HS-27A (cell line): ENCODE measurements around the gene PARD3.

Experiments used
- DNase-seq: peaks from one replicate; pipeline ENCODE4 v3.0.0-alpha.2; 2012; ENCODE audit warnings: low read depth, missing footprints

Gene PARD3

DNA sequence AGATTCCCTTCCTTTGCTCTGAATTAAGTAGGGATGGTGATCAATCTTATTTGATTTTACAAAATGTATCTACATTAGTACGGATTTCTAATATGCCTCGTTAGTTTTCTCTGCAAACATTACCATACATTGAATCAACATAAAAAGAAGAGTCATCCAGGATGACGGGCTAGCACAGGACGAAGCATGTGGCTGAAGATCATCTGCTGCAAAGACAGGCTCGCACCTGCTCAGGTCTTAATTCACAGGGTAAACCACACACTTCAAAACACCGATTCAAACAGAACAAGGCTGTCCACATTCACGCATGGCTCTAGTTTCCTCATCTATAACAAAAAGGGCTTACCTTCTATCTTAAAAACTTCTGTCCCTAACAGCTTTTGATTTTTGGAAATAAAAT lies 323.0 kb downstream of the PARD3 start:
- no peak for DNase-seq

- no peak for DNase-seq
Observed at GRCh38 chr10:34491678-34492077, 323.4 kb downstream of the PARD3 start.

DNA sequence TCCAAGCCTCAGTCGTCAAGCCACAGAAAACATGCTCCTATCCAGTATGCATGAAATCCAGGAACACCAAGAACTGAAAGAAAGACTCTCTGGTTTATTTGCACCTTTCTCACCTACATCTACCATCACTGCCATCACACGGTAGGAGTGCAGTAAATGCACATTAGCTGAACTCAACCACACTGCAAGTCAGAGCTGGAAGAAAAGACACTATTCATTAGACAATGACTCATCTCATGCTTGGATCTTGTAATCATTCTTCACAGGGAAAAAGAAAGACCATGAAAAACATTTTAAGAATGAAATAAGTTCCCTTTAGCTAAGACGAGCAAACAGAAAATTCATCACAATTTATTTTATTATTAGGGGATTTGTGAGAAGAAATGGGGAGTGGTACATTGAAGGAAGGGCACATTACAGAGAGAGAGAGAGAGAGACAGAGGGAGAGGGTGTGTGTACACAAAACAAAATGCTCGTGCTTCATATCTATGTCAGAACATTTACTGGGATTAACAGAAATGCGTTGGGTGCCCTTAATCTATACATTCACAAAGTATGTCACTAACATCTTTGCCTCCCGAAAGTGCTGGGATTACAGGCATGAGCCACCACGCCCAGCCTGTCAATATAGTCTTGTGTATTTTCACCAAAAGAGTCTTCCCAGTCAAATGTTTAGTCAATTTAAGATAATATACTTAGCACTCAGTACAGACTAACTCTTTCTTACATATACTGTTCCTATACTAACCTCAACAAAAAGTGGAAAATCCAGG lies 324.9 kb downstream of the PARD3 start:
- no peak for DNase-seq

DNA sequence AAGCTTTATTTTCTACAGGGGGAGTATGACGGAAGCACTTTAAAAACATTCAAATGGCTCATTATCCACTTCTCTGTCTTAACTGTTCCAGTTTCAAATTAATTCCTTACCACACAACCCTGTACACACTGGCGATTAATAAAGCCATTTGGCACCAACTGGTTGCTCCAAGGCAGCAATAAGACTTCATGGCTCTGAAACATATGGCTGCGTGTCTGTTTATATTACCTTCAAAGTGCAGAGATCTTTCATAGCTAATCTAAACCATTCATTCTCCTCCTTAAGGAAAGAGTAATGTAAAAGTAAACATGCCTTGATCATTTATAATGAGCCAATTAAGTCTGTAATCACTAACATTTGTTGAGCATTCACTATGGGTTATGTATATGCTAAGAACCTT lies 325.7 kb downstream of the PARD3 start:
- no peak for DNase-seq

DNA sequence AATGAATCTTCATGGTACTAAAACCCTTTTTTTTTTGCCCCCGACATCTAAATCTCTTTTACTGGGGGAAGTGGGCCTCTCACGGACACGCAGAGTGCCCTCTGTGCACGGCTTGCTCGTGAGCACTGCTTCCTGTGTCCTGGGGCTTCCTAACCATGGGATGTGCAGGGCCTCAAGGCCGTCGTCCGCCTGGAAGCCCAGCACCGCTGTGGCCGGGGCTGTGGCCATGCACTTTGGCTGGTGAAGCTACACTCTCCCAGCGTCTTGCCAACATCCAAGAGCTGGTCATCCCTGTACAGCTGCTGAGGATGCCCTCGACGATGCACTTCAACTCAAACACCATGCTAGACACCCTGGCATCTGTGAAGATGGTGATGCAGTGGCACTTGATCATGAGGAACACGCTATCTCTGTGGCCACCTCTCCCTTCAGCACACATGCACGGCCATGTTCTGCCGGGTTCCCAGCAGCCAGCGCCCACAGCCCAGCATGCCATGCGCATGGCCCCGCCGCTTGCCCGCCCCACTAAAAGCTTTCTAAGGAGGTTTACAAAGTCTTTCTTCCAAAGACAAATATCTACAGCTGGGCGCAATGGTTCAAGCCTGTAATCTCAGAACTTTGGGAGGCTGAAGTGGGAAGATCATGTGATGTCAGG lies 326.5 kb downstream of the PARD3 start:
- DNase-seq = no peak

- DNase-seq = no peak
Observed at GRCh38 chr10:34486008-34486407, 329.1 kb downstream of the PARD3 start.

DNA sequence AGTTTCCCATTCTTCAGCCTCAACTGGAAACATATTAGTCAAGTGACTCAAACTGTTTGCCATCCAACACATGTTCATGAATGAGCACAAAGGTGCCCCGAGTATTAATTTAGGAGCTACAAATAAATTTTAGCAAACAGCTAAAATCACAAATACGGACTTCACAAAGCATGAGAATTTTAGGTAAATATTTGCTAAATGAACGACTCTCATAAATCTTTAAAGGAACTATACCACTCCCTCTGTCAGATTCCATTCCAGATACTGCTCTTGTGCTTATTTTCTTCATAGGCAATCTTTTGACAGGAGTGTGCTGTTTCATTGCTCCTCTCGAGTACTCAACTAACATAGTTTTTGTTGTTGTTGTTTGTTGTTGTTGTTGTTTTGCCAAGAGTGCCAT lies 330.9 kb downstream of the PARD3 start:
- DNase-seq = no peak

- no peak for DNase-seq
Observed at GRCh38 chr10:34480345-34480744, 334.8 kb downstream of the PARD3 start.

DNA sequence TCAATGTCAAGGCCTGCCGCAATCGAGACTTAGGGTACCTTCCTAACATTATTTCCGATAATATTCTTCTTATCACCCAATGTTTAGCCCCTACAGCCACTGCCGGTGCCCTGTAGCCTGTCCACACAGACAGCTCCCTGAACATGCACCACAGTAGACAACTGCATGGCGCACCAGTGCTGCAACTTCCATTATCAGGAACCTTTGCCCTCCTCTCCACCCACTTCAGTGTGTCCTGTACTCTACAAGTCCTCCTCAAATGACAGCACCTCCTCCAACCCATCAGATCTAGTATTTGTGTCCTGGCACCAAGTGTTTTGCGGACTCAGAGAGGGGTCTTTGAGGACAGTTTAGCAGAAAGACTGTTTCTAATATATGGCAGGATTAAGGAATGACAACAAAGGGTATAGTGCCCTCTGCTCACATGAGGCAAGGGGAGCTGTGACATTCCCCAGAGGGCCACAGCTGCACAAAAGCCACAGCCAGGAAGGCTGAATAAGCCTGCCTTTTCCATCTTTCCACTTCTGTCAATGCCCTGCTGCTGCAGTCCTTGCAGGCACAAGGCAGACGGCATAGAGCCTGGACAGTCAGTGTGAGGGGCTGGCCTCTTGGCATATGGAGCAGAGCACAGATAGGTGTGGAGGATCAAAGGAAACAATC lies 335.4 kb downstream of the PARD3 start:
- DNase-seq = no peak

GRCh38 chr10:34477249-34477648 lies 337.8 kb downstream of the PARD3 start:
- DNase-seq = no peak

DNA sequence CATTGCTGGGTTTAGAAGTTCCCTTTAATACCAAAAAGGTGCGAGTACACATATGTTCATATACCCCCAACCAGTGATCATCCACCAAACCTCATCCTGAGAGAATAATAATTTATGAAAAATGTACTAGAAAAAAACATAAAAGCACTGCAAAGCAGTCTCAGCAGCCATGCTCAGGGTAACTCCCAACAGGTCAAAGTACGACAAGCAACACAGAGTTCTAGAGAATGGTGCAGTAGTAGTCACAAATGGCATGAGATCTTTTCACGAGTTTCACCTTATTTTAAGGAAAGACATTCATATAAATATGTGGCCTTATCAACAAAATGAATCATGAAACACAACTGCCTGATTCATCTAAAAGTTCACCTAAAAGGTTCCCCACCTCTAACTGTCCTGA lies 338.5 kb downstream of the PARD3 start:
- DNase-seq = no peak

DNA sequence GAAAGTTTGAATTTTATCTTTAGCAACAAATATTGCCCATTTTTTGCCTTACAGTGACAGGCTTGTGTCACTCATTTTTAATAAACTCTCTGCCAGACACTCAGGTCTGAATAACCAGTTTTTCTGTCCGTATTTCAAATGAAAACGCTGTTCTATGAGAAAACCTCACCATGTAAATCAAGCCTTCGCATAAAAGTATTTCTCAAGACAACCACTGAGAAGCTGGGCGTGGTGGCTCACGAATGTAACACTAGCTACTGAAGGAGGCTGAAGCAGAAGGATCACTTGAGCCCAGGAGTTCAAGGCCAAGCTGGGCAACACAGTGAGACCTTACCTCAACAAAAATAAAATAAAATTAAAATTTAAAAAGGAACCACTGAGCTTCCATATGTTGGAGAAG lies 339.3 kb downstream of the PARD3 start:
- no peak for DNase-seq

DNA sequence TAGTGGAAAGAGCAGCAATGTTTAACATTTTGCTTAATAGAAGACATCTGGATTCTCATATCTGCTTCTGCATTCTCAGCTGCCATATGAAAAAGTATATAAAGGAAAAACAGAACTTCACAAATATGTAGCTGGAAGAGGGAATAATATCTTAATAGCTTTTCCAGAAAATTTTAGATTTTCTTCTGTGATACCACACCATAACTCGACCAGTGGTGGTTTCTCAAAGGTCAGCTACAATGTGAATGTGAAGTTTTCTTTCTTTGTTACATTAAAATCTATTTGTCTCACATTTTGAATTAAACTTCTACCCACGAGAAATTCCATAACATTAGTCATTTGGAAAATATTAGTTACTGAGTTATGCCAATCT lies 339.8 kb downstream of the PARD3 start:
- DNase-seq = peak; percentile 3

DNA sequence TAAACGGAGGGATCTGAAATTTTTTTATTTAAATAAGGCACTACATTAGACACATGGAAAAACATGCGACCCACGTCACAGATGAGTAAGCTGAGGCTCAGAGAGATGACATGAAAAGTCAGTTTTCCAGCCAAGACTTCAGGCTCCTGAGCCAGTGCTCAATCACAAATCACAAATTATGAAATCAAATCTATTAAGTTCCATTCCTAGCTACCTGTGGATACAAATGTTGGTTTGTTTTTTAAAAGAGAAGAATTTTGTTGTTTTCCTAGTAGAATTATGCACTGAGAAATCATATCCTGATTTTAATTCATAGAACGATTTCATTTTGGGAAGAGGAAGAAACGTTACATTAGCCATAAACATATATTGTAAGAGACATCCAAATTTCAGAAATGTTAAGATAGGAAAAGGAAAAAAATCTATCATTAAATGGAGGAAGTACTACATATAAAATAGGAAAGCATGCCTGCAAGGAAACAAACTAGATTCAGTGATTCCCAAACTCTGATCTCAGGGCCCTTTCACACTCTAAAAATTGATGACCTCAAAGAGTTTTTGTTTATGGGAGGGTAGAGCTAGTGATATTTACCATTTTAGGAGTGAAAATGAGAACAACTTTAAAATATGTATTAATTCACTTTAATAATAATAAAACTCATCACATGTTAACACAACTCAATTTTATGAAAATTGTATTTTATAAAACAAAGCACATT lies 340.4 kb downstream of the PARD3 start:
- DNase-seq = no peak

GRCh38 chr10:34474009-34474376 lies 341.1 kb downstream of the PARD3 start:
- DNase-seq = no peak

- DNase-seq = no peak
Observed at GRCh38 chr10:34473174-34474008, 341.7 kb downstream of the PARD3 start.

- DNase-seq = no peak
Observed at GRCh38 chr10:34470307-34470706, 344.8 kb downstream of the PARD3 start.

- DNase-seq = no peak
Observed at GRCh38 chr10:34469446-34469845, 345.6 kb downstream of the PARD3 start.

GRCh38 chr10:34467902-34468301 lies 347.2 kb downstream of the PARD3 start:
- no peak for DNase-seq

DNA sequence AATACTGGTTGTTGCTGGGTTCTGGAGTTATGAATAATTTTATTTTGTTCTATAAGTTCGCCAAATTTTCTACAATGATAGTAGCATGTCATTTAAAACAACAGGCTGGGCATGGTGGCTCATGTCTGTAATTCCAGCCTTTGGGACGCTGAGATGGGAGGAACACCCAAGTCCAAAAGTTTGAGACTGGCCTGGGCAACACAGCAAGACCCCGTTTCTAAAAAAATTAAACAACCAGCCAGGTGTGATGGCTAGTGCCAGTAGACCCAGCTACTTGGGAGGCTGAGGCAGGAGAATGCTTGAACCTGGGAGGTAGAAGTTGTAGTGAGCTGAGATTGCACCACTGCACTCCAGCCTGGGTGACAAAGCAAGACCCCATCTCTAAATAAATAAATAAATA lies 347.7 kb downstream of the PARD3 start:
- DNase-seq = no peak

DNA sequence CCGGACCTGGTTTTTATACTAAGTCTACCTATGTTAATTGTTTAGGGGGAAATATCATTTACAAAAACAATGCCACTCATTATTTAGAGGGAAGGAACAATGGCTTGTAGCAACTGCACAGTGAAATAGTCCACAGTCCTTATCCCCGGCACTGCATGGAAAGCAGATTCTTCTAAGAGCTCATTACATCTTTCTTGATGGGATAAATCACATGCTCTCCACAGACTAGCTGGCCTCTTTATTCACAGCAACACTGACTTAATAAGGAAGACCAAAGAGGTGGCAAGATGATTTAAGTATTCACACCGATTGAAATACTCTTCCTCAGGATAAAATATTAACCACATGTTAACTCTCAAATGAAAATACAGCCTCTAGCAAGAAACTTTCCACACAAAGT lies 349.4 kb downstream of the PARD3 start:
- DNase-seq = no peak

DNA sequence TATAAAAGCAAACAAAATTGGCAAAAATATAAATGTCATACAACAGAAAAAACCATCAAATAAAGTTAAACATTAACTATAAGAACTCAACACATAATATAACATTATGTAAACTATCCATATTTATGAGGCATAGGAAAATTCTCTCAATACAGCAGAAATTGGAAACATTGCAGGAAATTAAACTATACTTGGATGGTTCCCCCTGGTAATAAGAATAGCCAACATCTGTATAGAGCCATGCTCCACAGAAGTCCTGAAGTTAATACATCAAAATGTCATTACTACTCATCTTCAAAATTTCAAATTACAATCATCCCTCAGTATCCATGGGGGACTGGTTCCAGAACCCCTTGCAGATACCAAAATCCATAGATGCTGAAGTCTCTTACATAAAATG lies 350.5 kb downstream of the PARD3 start:
- DNase-seq = no peak
